Tibial nerve (tissue), 4 donors: ENCODE measurements around the gene UFL1.

Experiments
- EP300 ChIP-seq, 2 donors: sonication (generic); formaldehyde crosslinking; IDR thresholded peaks; one replicate each; pipeline ENCODE4 v1.6.1; 2017; ENCODE audit warnings: antibody characterized with exemption in 2 of 2, mild to moderate bottlenecking in 1 of 2
- TF ChIP-seq, protein P1 (sequence below), 5 experiments: fragments of 200-600 bp in 3 of 5; fragments of 450-650 bp in 2 of 5; sonication (generic) in 3 of 5; IDR thresholded peaks; one replicate each; pipeline ENCODE4 v1.5.1; 2016 to 2019; ENCODE audit warnings: antibody characterized with exemption in 5 of 5, mild to moderate bottlenecking in 3 of 5, moderate library complexity in 2 of 5

DNA sequence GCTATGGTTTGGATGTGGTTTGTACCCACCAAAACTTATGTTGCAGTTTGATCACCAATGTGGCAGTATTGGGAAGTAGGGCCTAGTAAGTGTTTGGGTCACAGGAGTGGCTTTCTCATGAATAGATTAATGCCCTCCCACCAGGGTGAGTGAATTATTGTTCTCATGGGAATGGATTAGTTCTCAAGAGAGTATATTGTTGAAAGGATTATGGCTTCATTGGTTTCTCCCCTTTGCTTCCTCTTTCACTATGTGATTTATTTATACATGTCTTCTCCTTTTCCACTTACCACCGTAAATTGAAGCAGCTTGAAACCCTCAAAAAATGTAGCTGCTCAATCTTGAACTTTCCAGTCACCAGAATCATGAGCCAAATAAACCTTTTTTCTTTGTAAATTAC is 10.8 kb downstream of the UFL1 start:
- TF ChIP-seq, protein P1, sequence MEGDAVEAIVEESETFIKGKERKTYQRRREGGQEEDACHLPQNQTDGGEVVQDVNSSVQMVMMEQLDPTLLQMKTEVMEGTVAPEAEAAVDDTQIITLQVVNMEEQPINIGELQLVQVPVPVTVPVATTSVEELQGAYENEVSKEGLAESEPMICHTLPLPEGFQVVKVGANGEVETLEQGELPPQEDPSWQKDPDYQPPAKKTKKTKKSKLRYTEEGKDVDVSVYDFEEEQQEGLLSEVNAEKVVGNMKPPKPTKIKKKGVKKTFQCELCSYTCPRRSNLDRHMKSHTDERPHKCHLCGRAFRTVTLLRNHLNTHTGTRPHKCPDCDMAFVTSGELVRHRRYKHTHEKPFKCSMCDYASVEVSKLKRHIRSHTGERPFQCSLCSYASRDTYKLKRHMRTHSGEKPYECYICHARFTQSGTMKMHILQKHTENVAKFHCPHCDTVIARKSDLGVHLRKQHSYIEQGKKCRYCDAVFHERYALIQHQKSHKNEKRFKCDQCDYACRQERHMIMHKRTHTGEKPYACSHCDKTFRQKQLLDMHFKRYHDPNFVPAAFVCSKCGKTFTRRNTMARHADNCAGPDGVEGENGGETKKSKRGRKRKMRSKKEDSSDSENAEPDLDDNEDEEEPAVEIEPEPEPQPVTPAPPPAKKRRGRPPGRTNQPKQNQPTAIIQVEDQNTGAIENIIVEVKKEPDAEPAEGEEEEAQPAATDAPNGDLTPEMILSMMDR (IDR thresholded peaks at IDR 0.05): no peak
- no peak for TF ChIP-seq EP300 (IDR thresholded peaks at IDR 0.05)
